WTC11 (cell line): ENCODE data around the gene ABCG4. TPM values are rescaled to one million over a fixed set of nuclear protein-coding genes. Genes with fewer than 3 reads are reported as not detected.

Source experiments
- ATAC-seq: fragments of 200-7000 bp; cut with Tn5 transposase; 2 replicates; pipeline ENCODE4 v1.10.0; 2021; ENCODE audit warnings: mild to moderate bottlenecking, moderate library complexity
- CTCF ChIA-PET: fragments of 300-600 bp; sonication (Branson Sonifier 250); formaldehyde crosslinking; loops from one replicate; lab custom pipeline; 2021; ENCODE audit warnings: antibody characterized with exemption; lab: Charles Lee
- POLR2A ChIA-PET: fragments of 350-600 bp; sonication (Branson Sonifier 250); formaldehyde crosslinking; loops from one replicate; lab custom pipeline; 2021; ENCODE audit warnings: antibody characterized with exemption; lab: Charles Lee
- DNase-seq: peaks from one replicate; pipeline ENCODE4 v3.0.0; 2021; ENCODE audit warnings: low spot score
- H3K27ac Mint-ChIP-seq: 2 replicates; pipeline ENCODE4 v1.8.0; 2021; ENCODE audit warnings: mixed read lengths
- H3K27me3 Mint-ChIP-seq: 2 replicates; pipeline ENCODE4 v1.8.0; 2021; ENCODE audit warnings: low read depth, mild to moderate bottlenecking, moderate library complexity, mixed read lengths
- H3K36me3 Mint-ChIP-seq: 2 replicates; pipeline ENCODE4 v1.8.0; 2021; ENCODE audit warnings: mixed read lengths
- H3K4me1 Mint-ChIP-seq: 2 replicates; pipeline ENCODE4 v1.8.0; 2022; ENCODE audit warnings: mixed read lengths
- H3K4me3 Mint-ChIP-seq: 2 replicates; pipeline ENCODE4 v1.8.0; 2021; ENCODE audit warnings: mild to moderate bottlenecking, moderate library complexity, mixed read lengths
- H3K9me3 Mint-ChIP-seq: 2 replicates; pipeline ENCODE4 v1.8.0; 2021; ENCODE audit warnings: mixed read lengths
- ARID4B ChIP-seq: sonication (generic); formaldehyde crosslinking; IDR thresholded peaks from 2 replicates; pipeline ENCODE4 v1.8.0; 2023; ENCODE audit warnings: missing genetic modification reagents, mild to moderate bottlenecking, borderline replicate concordance
- CBFB ChIP-seq: sonication (generic); formaldehyde crosslinking; IDR thresholded peaks from 2 replicates; pipeline ENCODE4 v1.8.1; 2022; ENCODE audit warnings: mild to moderate bottlenecking, low read depth, missing genetic modification reagents
- ETV6 ChIP-seq: sonication (generic); formaldehyde crosslinking; IDR thresholded peaks from 2 replicates; pipeline ENCODE4 v1.8.1; 2022; ENCODE audit warnings: mild to moderate bottlenecking, missing genetic modification reagents
- FOXJ3 ChIP-seq: sonication (generic); formaldehyde crosslinking; IDR thresholded peaks from 2 replicates; pipeline ENCODE4 v1.9.0; 2021; ENCODE audit warnings: missing genetic modification reagents, mild to moderate bottlenecking, borderline replicate concordance
- FOXP4 ChIP-seq: sonication (generic); formaldehyde crosslinking; IDR thresholded peaks from 2 replicates; pipeline ENCODE4 v1.8.0; 2022; ENCODE audit warnings: mild to moderate bottlenecking, missing genetic modification reagents
- IRF2 ChIP-seq: sonication (generic); formaldehyde crosslinking; IDR thresholded peaks from 2 replicates; pipeline ENCODE4 v1.8.0; 2022; ENCODE audit warnings: low read depth, missing genetic modification reagents, borderline replicate concordance
- MAX ChIP-seq: sonication (generic); formaldehyde crosslinking; IDR thresholded peaks from 2 replicates; pipeline ENCODE4 v1.8.0; 2022; ENCODE audit warnings: mild to moderate bottlenecking, missing genetic modification reagents
- MYBL2 ChIP-seq: sonication (generic); formaldehyde crosslinking; IDR thresholded peaks from 2 replicates; pipeline ENCODE4 v1.8.1; 2023; ENCODE audit warnings: mild to moderate bottlenecking, moderate library complexity, missing genetic modification reagents
- PRRX2 ChIP-seq: fragments of 250-450 bp; sonication (Bioruptor Pico); IDR thresholded peaks from 2 replicates; pipeline ENCODE4 v1.8.0; 2021; ENCODE audit warnings: mild to moderate bottlenecking
- RELA ChIP-seq: sonication (generic); formaldehyde crosslinking; IDR thresholded peaks from 2 replicates; pipeline ENCODE4 v1.8.1; 2022; ENCODE audit warnings: missing genetic modification reagents, mild to moderate bottlenecking, borderline replicate concordance
- SP1 ChIP-seq: sonication (generic); formaldehyde crosslinking; conservative IDR thresholded peaks from 2 replicates; pipeline ENCODE4 v1.8.1; 2022; ENCODE audit warnings: missing genetic modification reagents
- TCF7 ChIP-seq: sonication (generic); formaldehyde crosslinking; IDR thresholded peaks from 2 replicates; pipeline ENCODE4 v1.8.0; 2022; ENCODE audit warnings: mild to moderate bottlenecking, low read depth, missing genetic modification reagents, moderate library complexity
- ZNF263 ChIP-seq: sonication (generic); formaldehyde crosslinking; IDR thresholded peaks from 2 replicates; pipeline ENCODE4 v1.8.1; 2022; ENCODE audit warnings: low read depth, mild to moderate bottlenecking, moderate library complexity, missing genetic modification reagents
- total RNA-seq: library from RNA; stranded (reverse); gene quantifications from 3 replicates; pipeline ENCODE4 v1.2.3, GENCODE V29; 2021
- TF ChIP-seq, protein P1 (sequence below): fragments of 250-450 bp; sonication (Bioruptor Pico); conservative IDR thresholded peaks from 2 replicates; pipeline ENCODE4 v1.9.0; 2021; ENCODE audit warnings: mild to moderate bottlenecking
- TF ChIP-seq, protein P2 (sequence below): sonication (generic); formaldehyde crosslinking; IDR thresholded peaks from 2 replicates; pipeline ENCODE4 v1.8.0; 2022; ENCODE audit warnings: mild to moderate bottlenecking, missing genetic modification reagents
- TF ChIP-seq, protein P3 (sequence below): sonication (generic); formaldehyde crosslinking; IDR thresholded peaks from 2 replicates; pipeline ENCODE4 v1.8.1; 2022; ENCODE audit warnings: low read depth, mild to moderate bottlenecking, moderate library complexity, missing genetic modification reagents, borderline replicate concordance
- TF ChIP-seq, protein P4 (sequence below): sonication (generic); formaldehyde crosslinking; conservative IDR thresholded peaks from 2 replicates; pipeline ENCODE4 v1.8.1; 2023; ENCODE audit warnings: mild to moderate bottlenecking, low read depth, missing genetic modification reagents, moderate library complexity
- TF ChIP-seq, protein P5 (sequence below): sonication (generic); formaldehyde crosslinking; IDR thresholded peaks from 2 replicates; pipeline ENCODE4 v1.8.1; 2023; ENCODE audit warnings: mild to moderate bottlenecking, missing genetic modification reagents

Gene ABCG4
- total RNA-seq, 1 experiment from 2014 or later: 4.4 TPM

DNA sequence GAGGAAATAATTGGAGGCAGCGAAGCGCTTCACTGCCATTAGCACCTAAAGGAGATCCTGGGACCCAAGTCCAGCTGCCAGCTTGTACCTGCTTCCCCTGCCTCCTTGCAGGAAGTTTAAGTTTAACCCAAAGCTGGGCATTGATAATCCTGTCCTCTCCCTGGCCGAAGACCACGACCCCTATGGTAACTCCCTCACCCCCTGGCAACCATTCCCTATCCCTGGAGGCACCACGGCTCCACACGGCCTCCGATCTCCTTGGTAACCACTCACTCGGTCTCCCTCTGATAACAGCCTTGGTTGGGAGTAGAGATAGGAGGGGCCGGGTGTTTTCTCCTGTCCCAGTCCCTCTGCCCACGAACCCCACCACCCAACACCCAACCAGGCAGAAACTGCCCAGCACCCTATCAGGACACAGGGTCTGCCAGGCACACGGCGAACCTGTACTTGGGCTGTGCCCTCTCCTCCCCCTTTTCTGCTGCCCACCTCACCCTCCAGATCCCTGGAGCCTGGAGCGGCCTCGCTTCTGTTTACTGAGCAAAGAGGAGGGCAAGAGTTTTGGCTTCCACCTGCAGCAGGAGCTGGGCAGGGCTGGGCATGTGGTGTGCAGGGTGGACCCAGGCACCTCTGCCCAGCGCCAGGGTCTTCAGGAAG, 37.3 kb downstream of the ABCG4 start:
- Mint-ChIP-seq H3K9me3 (no peaks in the 10 kb centered on the region), H3K27me3 (no peaks in the 10 kb centered on the region; the same call in 1 of the 2 replicates), H3K36me3 (no peaks in the 10 kb centered on the region), H3K4me3 (no peak overlapping the region), H3K27ac (no peak overlapping the region), H3K4me1 (no peaks in the 10 kb centered on the region)
- CTCF ChIA-PET: interaction anchor here (1.2 to 2.0 kb wide), 3 partner anchors 17 to 36 kb away, joined by 4 to 8 read pairs (median 5); partner anchors contain the start of genes CBL and NLRX1
- TF ChIP-seq IRF2 (CRISPR knock-in tag) (no peak), ARID4B (CRISPR knock-in tag) (no peak), MAX (CRISPR knock-in tag) (no peak), MYBL2 (CRISPR knock-in tag) (no peak), CBFB (no peak), SP1 (CRISPR knock-in tag) (no peak), ETV6 (CRISPR knock-in tag) (no peak), PRRX2 (CRISPR knock-in tag) (no peak), FOXJ3 (no peak), FOXP4 (CRISPR knock-in tag) (no peak), TCF7 (CRISPR knock-in tag) (no peak), RELA (CRISPR knock-in tag) (no peak), ZNF263 (CRISPR knock-in tag) (no peak)
- TF ChIP-seq, protein P1, sequence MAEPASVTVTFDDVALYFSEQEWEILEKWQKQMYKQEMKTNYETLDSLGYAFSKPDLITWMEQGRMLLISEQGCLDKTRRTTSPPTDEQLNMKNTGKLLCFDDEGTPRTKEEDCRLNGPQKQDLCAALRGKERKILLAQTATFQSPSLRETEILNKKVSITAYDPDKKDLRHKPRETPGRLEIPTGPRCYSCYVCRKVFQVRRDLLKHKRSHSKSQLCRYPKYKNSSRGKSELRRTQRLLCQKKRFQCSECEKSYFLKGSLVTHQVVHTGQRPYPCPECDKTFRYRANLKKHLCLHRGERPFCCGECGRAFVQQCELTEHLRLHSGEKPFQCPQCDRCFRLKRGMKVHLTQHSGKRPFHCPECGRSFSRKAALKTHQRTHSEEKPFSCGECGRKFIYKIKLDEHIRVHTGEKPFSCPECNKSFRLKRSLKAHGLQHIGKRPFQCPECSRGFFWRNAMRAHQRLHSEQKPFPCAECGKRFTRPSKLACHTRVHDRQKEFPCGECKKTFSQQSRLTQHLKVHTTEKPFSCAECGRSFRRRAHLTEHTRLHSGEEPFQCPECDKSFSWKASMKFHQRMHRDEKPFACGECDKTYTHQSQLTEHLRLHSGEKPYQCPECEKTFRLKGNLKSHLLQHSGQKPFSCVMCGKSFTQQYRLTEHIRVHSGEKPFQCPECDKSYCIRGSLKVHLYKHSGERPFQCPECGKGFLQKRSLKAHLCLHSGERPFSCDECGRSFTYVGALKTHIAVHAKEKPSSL (CRISPR knock-in tag): no peak
- TF ChIP-seq, protein P2, sequence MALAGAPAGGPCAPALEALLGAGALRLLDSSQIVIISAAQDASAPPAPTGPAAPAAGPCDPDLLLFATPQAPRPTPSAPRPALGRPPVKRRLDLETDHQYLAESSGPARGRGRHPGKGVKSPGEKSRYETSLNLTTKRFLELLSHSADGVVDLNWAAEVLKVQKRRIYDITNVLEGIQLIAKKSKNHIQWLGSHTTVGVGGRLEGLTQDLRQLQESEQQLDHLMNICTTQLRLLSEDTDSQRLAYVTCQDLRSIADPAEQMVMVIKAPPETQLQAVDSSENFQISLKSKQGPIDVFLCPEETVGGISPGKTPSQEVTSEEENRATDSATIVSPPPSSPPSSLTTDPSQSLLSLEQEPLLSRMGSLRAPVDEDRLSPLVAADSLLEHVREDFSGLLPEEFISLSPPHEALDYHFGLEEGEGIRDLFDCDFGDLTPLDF (CRISPR knock-in tag): no peak
- TF ChIP-seq, protein P3, sequence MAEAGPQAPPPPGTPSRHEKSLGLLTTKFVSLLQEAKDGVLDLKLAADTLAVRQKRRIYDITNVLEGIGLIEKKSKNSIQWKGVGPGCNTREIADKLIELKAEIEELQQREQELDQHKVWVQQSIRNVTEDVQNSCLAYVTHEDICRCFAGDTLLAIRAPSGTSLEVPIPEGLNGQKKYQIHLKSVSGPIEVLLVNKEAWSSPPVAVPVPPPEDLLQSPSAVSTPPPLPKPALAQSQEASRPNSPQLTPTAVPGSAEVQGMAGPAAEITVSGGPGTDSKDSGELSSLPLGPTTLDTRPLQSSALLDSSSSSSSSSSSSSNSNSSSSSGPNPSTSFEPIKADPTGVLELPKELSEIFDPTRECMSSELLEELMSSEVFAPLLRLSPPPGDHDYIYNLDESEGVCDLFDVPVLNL (CRISPR knock-in tag): no peak
- TF ChIP-seq, protein P4, sequence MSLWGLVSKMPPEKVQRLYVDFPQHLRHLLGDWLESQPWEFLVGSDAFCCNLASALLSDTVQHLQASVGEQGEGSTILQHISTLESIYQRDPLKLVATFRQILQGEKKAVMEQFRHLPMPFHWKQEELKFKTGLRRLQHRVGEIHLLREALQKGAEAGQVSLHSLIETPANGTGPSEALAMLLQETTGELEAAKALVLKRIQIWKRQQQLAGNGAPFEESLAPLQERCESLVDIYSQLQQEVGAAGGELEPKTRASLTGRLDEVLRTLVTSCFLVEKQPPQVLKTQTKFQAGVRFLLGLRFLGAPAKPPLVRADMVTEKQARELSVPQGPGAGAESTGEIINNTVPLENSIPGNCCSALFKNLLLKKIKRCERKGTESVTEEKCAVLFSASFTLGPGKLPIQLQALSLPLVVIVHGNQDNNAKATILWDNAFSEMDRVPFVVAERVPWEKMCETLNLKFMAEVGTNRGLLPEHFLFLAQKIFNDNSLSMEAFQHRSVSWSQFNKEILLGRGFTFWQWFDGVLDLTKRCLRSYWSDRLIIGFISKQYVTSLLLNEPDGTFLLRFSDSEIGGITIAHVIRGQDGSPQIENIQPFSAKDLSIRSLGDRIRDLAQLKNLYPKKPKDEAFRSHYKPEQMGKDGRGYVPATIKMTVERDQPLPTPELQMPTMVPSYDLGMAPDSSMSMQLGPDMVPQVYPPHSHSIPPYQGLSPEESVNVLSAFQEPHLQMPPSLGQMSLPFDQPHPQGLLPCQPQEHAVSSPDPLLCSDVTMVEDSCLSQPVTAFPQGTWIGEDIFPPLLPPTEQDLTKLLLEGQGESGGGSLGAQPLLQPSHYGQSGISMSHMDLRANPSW (CRISPR knock-in tag): no peak
- TF ChIP-seq, protein P5, sequence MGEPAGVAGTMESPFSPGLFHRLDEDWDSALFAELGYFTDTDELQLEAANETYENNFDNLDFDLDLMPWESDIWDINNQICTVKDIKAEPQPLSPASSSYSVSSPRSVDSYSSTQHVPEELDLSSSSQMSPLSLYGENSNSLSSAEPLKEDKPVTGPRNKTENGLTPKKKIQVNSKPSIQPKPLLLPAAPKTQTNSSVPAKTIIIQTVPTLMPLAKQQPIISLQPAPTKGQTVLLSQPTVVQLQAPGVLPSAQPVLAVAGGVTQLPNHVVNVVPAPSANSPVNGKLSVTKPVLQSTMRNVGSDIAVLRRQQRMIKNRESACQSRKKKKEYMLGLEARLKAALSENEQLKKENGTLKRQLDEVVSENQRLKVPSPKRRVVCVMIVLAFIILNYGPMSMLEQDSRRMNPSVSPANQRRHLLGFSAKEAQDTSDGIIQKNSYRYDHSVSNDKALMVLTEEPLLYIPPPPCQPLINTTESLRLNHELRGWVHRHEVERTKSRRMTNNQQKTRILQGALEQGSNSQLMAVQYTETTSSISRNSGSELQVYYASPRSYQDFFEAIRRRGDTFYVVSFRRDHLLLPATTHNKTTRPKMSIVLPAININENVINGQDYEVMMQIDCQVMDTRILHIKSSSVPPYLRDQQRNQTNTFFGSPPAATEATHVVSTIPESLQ (CRISPR knock-in tag): no peak
- no peak for ATAC-seq
- POLR2A ChIA-PET: no interaction called here
- no peak for DNase-seq
